Ovary (tissue), 3 donors: ENCODE data around the gene TMEM72.

Experiments used
- CTCF ChIP-seq, 3 donors: fragments of 450-650 bp in 2 of 3; fragments of 200-600 bp in 1 of 3; IDR thresholded peaks; one replicate each; pipeline versions ENCODE4 v1.5.1 to v1.8.0; 2016 to 2022; ENCODE audit warnings: antibody characterized with exemption in 3 of 3, mild to moderate bottlenecking in 1 of 3
- POLR2A ChIP-seq: fragments of 450-650 bp; IDR thresholded peaks from one replicate; pipeline ENCODE4 v1.6.1; 2017; ENCODE audit warnings: antibody characterized with exemption, mild to moderate bottlenecking, moderate library complexity
- donor health status: DM: no; HTN: no; CAD: no.

GRCh38 chr10:44961931-44962750 lies 51.0 kb downstream of the TMEM72 start:
- TF ChIP-seq CTCF (IDR thresholded peaks at IDR 0.05), result no peak
- TF ChIP-seq POLR2A, result no peak
